Measurements from ENCODE around the gene ANGPTL7.

Gene ANGPTL7

GRCh38 chr1:11207898-11208611, 18.9 kb downstream of the ANGPTL7 start:
- DNase-seq: no peak

GRCh38 chr1:11211461-11211860, 22.3 kb downstream of the ANGPTL7 start:
- DNase-seq: no peak

GRCh38 chr1:11211925-11212587, 22.9 kb downstream of the ANGPTL7 start:
- DNase-seq: no peak

GRCh38 chr1:11214698-11215380, 25.7 kb downstream of the ANGPTL7 start:
- DNase-seq: no peak

GRCh38 chr1:11215381-11216005, 26.3 kb downstream of the ANGPTL7 start:
- DNase-seq: no peak

GRCh38 chr1:11216074-11216473, 26.9 kb downstream of the ANGPTL7 start:
- DNase-seq: no peak

GRCh38 chr1:11227106-11228077, 38.2 kb downstream of the ANGPTL7 start:
- DNase-seq: no peak

GRCh38 chr1:11229203-11229602, 40.0 kb downstream of the ANGPTL7 start:
- DNase-seq: no peak

- no peak for DNase-seq
These were observed 44.1 kb downstream of the ANGPTL7 start for GRCh38 chr1:11233208-11233607.

GRCh38 chr1:11237356-11237755, 48.2 kb downstream of the ANGPTL7 start:
- no peak for DNase-seq

GRCh38 chr1:11238311-11238710, 49.2 kb downstream of the ANGPTL7 start:
- no peak for DNase-seq

GRCh38 chr1:11245248-11245647, 56.1 kb downstream of the ANGPTL7 start:
- DNase-seq: no peak
